Fibroblast of mammary gland (primary cell): Measurements from ENCODE around the gene MTUS2.

Source experiments
- DNase-seq: peaks from one replicate; pipeline ENCODE4 v3.0.0-alpha.2; 2010; ENCODE audit warnings: low read depth
- H3K4me3 ChIP-seq: 2 replicates; pipeline ENCODE4 v1.5.1; 2011; ENCODE audit warnings: low read depth, mild to moderate bottlenecking, low read length, moderate library complexity; ENCODE audit not compliant: control insufficient read depth
- CTCF ChIP-seq: conservative IDR thresholded peaks from 2 replicates; pipeline ENCODE4 v1.5.1; 2011; ENCODE audit warnings: low read depth, low read length, inconsistent platforms; ENCODE audit not compliant: control insufficient read depth, insufficient read depth

The MTUS2 gene

GRCh38 chr13:28889086-28889732 lies 69.1 kb downstream of the MTUS2 start:
- no peak overlapping the region for H3K4me3 ChIP-seq
- no peak for TF ChIP-seq CTCF
- no peak for DNase-seq

- H3K4me3 ChIP-seq: no peak overlapping the region
- no peak for TF ChIP-seq CTCF
- no peak for DNase-seq
Observed at GRCh38 chr13:28890712-28891111, 70.6 kb downstream of the MTUS2 start.

- no peak for TF ChIP-seq CTCF
- H3K4me3 ChIP-seq: no peak overlapping the region
- DNase-seq: no peak
Observed at GRCh38 chr13:28918030-28918429, 97.9 kb downstream of the MTUS2 start.

GRCh38 chr13:28922341-28922740 lies 102.2 kb downstream of the MTUS2 start:
- no peak for TF ChIP-seq CTCF
- no peak for DNase-seq
- H3K4me3 ChIP-seq: no peak overlapping the region

- TF ChIP-seq CTCF: no peak
- DNase-seq: no peak
- no peak overlapping the region for H3K4me3 ChIP-seq
Observed at GRCh38 chr13:28935104-28935503, 115.0 kb downstream of the MTUS2 start.

- DNase-seq: no peak
- no peak overlapping the region for H3K4me3 ChIP-seq
- TF ChIP-seq CTCF: no peak
Observed at GRCh38 chr13:28942906-28943305, 122.8 kb downstream of the MTUS2 start.
